ENCODE results near the gene CRIP1.

CRIP1 gene, protein sequence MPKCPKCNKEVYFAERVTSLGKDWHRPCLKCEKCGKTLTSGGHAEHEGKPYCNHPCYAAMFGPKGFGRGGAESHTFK

DNA sequence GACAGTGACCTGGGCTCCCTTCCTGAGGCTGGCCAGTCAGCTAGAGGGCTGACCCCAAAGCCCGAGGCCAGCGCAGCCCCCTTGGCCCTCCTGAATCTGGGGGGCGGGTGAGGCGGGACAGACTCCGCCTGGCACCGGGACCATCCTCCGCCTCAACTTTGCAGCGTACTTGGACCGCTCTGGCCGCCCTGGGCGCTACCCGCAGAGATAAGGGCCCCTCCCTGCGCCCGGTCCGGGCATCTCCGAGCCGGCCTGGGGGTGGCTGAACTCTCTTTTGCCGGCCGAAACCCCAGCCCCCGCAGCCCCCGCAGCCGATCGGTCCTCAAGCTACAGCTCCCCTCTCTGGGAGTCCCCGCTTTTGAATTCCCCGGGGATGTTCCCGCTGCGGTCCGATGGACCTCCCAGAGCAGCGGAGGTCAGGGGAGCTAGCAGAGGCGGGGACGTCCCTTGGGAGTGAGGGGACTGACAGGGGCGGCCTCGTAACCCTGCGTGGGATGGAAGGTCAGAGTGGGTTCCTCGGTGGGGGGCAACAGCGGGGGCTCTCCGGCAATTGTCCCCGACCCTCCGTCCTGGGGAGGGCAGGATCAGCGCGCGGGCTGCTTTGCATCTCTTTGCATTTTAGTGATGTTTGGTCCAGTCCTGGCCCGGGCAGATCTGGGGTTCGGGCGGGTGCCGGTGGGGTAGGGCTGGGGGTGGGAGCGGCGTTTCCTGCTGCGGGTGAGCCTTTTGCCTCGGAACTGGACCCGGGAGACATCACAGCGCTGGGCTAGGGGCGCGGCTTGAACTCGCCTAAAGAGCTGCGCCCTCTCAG lies at the start of gene CRIP1:
TSS of gene CRIP1 (plus strand) at position 724 of the 811 bp plus-strand sequence. CDS start 374 bp downstream, outside the sequence.
- DNase-seq = peak; percentile 32

DNA sequence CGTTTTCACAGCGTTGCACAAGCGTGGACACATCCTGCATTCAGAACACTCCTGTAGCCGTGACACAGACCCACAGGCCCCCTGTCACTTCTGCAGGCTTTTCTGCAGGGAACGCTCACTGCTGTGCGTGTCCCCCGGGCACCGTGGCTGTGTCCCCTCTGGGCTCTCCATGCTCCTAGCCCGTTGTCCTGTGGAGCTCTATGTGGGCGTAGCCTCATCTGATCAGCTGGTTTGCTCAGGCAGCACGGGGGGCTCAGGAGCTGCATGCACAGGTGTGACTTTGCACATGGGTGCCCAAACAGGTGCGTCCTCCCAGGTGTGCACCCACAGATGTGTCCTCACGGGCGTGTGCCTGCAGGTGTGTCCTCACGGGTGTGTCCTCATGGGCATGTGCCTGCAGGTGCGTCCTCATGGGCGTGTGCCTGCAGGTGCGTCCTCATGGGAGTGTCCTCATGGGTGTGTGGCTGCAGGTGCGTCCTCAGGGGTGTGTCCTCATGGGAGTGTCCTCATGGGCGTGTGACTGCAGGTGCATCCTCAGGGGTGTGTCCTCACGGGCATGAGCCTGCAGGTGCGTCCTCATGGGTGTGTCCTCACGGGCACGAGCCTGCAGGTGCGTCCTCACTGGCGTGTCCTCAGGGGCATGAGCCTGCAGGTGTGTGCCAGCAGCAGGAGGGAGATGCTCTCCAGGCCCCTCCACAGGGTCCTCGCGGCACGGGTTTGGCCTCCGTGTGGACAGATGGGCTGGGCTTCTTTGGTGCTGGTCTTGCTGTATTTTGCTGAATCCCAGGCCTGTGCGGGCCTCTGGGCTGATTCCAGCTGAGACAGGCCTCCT lies 49.6 kb upstream of the CRIP1 start:
- no peak for DNase-seq

DNA sequence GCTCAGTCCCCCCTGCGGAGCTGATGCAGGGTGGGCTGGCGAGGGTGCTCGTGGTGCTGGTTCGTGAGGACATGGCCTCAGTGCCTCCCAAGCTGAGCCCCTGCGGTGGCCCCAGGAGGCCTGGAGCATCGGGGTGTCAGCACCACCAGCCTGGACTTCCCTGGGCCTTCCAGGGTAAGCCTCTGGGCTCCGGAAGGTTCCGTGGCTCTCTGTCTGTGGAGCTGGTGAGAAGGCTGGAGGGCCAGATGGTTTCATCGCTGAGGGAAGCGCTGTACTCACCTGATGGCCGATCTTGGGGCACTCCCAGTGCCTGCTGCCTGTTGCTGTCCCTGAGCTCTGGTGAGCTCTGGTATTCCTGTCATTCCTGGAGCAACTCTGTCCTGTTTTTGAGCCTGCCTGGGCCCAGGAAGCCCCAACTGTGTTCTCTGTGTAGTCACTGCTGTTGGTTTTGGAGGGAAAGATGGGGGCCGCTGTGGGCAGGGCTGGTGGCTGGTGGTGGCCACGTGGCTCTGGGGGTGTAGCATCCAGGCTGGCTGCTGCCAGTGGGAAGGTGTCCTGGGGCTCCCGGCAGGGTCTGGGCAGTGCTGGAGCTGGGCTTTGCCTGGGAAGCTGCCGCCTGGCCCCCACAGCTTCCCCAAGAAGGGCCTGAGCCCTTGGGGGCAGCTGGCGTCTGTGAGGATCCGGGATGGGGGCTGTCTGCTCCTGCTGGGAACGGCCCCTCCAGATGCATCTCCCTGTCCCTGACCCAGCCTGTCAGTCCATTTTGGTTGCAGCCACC lies 48.8 kb upstream of the CRIP1 start:
- DNase-seq = no peak

DNA sequence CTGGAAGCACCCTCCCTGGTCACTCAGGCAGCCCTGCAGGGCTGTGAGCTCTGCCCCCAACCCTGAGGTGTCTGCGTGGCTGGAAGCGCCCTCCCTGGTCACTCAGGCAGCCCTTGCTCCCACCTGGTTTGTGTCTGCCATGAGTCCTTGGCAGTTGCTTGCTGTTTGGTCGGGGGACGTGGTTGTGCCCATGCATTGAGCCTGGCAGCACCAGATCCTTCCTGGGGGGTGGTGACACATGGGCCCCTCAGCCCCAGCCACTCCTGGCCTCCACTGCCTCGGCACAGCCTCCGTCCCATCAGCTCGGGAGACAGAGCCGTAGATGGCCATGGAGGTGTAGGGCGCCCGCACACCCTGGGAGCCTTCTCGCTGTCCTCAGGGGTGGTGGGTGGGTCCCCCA lies 47.5 kb upstream of the CRIP1 start:
- no peak for DNase-seq

- no peak for DNase-seq
Measured at GRCh38 chr14:105439710-105440553, 46.8 kb upstream of the CRIP1 start.

DNA sequence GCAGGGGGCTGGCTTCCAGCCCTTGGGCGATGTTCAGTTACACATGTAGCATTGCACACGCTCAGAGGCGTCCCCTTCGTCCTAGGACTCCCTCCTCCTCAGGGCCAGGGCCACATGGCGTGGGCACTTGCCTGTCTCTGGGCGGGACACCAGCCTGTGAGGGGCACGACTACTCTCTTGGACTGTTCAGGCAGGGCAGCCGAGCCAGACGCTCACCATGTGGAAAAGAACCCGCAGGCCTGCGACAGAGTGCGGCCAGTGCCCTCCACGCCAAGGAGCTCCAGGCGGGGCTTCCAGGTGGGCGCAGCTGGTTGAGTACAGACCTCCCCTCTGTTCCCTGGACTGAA lies 46.2 kb upstream of the CRIP1 start:
- no peak for DNase-seq

DNA sequence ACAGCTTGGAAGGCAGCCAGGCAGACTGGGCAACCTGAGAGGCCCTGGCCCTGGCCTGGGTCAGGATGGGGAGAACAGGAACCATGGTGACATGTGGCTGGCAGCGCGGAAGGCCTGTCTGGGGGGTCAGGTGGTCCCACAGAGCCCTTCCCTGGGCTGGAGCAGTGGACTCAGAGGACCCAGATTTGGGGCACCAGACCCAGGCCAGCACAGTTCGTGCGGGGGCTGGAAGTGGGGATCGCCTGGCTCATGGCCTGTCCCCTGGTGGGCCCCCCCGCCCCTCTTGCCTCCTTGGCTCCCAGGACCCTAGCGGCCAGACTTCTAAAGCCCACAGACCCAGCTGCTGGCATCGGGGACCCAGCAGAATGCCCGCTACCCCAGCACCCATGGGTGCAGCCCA lies 45.7 kb upstream of the CRIP1 start:
- no peak for DNase-seq

GRCh38 chr14:105442125-105442524 lies 44.6 kb upstream of the CRIP1 start:
- DNase-seq = no peak

DNA sequence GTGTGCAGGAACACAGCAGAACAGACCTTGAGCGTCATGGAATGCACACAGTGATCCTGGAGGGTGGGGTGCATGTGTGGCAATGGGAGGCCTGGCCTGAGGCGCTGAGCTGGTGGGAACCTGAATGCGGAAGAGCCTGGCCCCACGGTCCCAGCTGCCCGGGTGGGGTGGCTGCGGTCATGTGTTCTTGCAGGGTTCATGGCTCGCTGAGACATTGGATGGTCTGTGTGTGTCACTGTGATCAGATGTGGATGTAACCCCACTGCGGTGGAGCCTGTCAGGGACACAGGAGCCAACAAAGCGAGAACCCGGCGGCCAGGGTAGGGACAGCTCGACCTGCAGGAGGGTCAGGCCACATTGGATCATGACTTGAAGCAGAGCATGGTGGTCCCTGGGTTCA lies 43.9 kb upstream of the CRIP1 start:
- no peak for DNase-seq

DNA sequence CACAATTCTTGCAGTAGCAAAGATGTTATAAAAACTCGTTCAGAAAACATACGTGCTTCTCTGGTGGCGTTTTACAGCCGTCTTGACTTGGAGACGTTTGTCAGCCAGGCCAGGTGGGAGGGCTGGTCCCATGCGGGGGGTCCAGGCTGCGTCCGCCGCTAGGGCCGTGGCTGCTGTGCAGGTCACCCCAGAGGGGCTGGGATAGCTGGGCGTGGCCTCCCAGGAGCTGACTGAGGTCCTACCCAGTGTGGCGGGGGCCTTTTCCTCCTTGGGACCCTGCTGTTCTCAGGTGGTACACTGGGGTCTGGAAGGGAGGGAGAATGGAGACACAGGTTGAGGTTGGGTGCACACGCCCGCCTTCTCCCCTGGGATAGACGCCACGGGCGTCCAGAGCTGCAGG lies 41.8 kb upstream of the CRIP1 start:
- DNase-seq = no peak

- no peak for DNase-seq
Measured at GRCh38 chr14:105445290-105445689, 41.4 kb upstream of the CRIP1 start.

DNA sequence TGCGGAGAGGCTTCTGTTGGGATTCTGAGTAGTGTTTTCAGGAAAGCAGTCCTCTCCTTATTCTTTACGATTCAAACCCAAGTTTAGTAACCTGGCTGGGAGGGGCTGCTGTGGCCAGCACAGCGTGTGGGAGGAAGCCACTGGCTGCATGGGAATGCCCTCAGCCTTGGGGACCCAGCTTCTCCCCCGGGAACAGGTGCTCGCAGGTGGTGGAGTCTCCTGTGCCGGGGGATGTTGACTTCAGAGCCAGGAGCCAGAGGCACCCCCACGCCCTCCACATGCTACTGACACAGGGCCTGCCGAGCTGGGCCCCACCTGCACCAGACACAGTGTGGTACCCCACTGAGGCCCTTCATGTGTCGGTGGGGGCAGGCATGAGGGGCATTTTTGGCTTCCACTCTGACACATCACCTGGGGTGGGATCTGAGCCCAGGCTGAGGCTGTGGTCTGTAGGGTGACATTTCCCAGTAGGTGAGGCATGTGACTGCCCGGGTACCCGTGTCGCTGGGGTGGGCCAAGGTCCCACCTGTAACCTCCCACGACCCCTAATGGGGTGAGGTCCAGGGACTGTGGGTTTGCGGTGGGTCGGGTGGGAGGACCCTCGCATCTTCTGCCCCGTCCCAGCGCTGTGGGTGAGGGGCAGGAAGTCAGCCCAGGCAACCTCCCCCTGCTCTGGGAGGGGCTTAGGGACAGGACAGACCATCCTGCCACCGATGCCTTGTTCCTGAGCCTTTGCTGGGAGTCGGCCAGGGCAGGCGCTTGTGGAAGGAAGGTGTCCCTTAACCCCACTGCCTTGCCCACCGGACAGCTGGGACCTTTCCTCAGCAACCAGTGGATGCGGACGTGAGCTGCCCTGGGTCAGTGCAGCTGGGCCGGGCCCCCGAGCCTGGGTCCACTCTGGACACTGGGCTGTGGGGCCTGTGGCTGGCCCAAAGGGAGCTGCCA lies 40.5 kb upstream of the CRIP1 start:
- no peak for DNase-seq

GRCh38 chr14:105446971-105447370 lies 39.7 kb upstream of the CRIP1 start:
- DNase-seq = no peak

- DNase-seq = no peak
Measured at GRCh38 chr14:105447651-105448640, 38.7 kb upstream of the CRIP1 start.

- peak; percentile 75 for DNase-seq
Measured at GRCh38 chr14:105448706-105449111, 38.0 kb upstream of the CRIP1 start.

GRCh38 chr14:105449276-105450122 lies 37.2 kb upstream of the CRIP1 start:
- DNase-seq = no peak

- DNase-seq = no peak
Measured at GRCh38 chr14:105450123-105450505, 36.6 kb upstream of the CRIP1 start.

- DNase-seq = no peak
Measured at GRCh38 chr14:105450864-105451720, 35.6 kb upstream of the CRIP1 start.

Data from CD4-positive, alpha-beta T cell treated with Interleukin-17A for 1 hour (primary cell).